OCI-LY1 (cell line): Measurements from ENCODE around the gene ZMIZ2.

ENCODE experiments used
- H2AFZ ChIP-seq: fragments of 200-600 bp; sonication (generic), shearing (Covaris generic); 2 replicates; pipeline ENCODE4 v1.6.0; 2014; ENCODE audit warnings: antibody characterized with exemption, mild to moderate bottlenecking, low read length
- H3F3A ChIP-seq: fragments of 200-600 bp; sonication (generic), shearing (Covaris generic); 2 replicates; pipeline ENCODE4 v1.6.0; 2014; ENCODE audit warnings: mild to moderate bottlenecking, antibody characterized with exemption, low read length, moderate library complexity; ENCODE audit not compliant: insufficient read depth
- H3K27ac ChIP-seq: fragments of 200-600 bp; sonication (generic); 2 replicates; pipeline ENCODE4 v1.5.1; 2014; ENCODE audit warnings: low read length, mixed run types, mild to moderate bottlenecking, low read depth; ENCODE audit not compliant: poor library complexity, severe bottlenecking
- H3K27me3 ChIP-seq: fragments of 200-600 bp; sonication (generic); 2 replicates; pipeline ENCODE4 v1.6.0; 2014; ENCODE audit warnings: antibody characterized with exemption, mild to moderate bottlenecking, low read length, moderate library complexity; ENCODE audit not compliant: insufficient read depth
- H3K36me3 ChIP-seq: fragments of 200-600 bp; sonication (generic); 2 replicates; pipeline ENCODE4 v1.6.1; 2014; ENCODE audit warnings: mild to moderate bottlenecking, antibody characterized with exemption, low read length, moderate library complexity, mixed read lengths; ENCODE audit not compliant: insufficient read depth
- H3K4me1 ChIP-seq: fragments of 200-600 bp; sonication (generic); 2 replicates; pipeline ENCODE4 v1.5.1; 2014; ENCODE audit warnings: mild to moderate bottlenecking, low read length, moderate library complexity; ENCODE audit not compliant: insufficient read depth, severe bottlenecking
- H3K4me2 ChIP-seq: fragments of 200-600 bp; sonication (generic), shearing (Covaris generic); 2 replicates; pipeline ENCODE4 v1.6.1; 2014; ENCODE audit warnings: low read length
- H3K4me3 ChIP-seq: fragments of 200-600 bp; sonication (generic); 2 replicates; pipeline ENCODE4 v1.5.1; 2014; ENCODE audit warnings: low read length, low read depth, mild to moderate bottlenecking, mixed read lengths; ENCODE audit not compliant: poor library complexity, severe bottlenecking
- H3K79me2 ChIP-seq: fragments of 200-600 bp; shearing (Covaris generic); 2 replicates; pipeline ENCODE4 v1.6.1; 2016; ENCODE audit warnings: mixed run types, low read length, mixed read lengths; ENCODE audit not compliant: insufficient read depth
- H3K9ac ChIP-seq: fragments of 200-600 bp; sonication (generic), shearing (Covaris generic); 2 replicates; pipeline ENCODE4 v1.6.1; 2014; ENCODE audit warnings: mild to moderate bottlenecking, low read length, mixed read lengths
- H3K9me2 ChIP-seq: fragments of 200-600 bp; sonication (generic), shearing (Covaris generic); 2 replicates; pipeline ENCODE4 v1.6.1; 2014; ENCODE audit warnings: low read depth, mild to moderate bottlenecking, low read length, mixed read lengths
- H3K9me3 ChIP-seq: fragments of 200-600 bp; shearing (Covaris generic); 2 replicates; pipeline ENCODE4 v1.6.1; 2014; ENCODE audit warnings: low read length, mixed read lengths
- H4K20me1 ChIP-seq: fragments of 200-600 bp; sonication (generic), shearing (Covaris generic); 2 replicates; pipeline ENCODE4 v1.6.0; 2016; ENCODE audit warnings: mild to moderate bottlenecking, low read length; ENCODE audit not compliant: insufficient read depth
- CTCF ChIP-seq: fragments of 200-600 bp; sonication (generic), shearing (Covaris generic); IDR thresholded peaks from 2 replicates; pipeline ENCODE4 v1.5.1; 2017; ENCODE audit warnings: mild to moderate bottlenecking, antibody characterized with exemption, low read length, moderate library complexity, mixed read lengths
- EZH2 ChIP-seq: fragments of 200-600 bp; sonication (generic), shearing (Covaris generic); IDR thresholded peaks from 2 replicates; pipeline ENCODE4 v1.8.0; 2017; ENCODE audit warnings: borderline replicate concordance, mixed run types, mild to moderate bottlenecking, antibody characterized with exemption, low read length, moderate library complexity, mixed read lengths

ZMIZ2 gene

DNA sequence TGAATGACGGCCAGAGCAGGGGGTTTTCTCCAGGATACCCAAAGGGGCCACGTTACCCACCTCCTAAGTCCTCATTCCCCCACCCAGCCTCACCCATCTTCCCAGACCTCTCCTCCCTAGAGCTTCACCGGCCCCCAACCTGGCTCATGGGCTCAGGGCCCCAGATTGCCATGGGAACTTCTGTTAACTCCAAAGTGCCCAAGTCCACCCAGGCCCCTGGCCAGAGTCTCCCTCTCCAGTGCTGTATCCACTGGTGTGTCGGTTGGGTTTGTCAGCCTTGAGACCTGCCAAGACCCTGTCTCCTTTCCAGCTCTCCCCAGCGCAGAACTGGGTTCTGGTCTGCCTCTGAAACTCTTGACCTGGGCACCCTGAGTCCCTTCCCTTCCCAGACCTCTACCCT is 37.1 kb upstream of the ZMIZ2 start:
- no peak overlapping the region for H3K4me2 ChIP-seq
- no peaks in the 10 kb centered on the region for H3K4me1 ChIP-seq
- TF ChIP-seq EZH2 = no peak
- TF ChIP-seq CTCF = no peak
- no peaks in the 10 kb centered on the region for H3K79me2 ChIP-seq
- H3F3A ChIP-seq = no peaks in the 10 kb centered on the region
- H3K4me3 ChIP-seq = no peak overlapping the region
- no peak overlapping the region for H3K9ac ChIP-seq
- H2AFZ ChIP-seq = no peak overlapping the region
- H3K9me2 ChIP-seq = no peaks in the 10 kb centered on the region
- no peaks in the 10 kb centered on the region for H3K27me3 ChIP-seq
- no peaks in the 10 kb centered on the region for H3K9me3 ChIP-seq
- no peaks in the 10 kb centered on the region for H4K20me1 ChIP-seq
- peaks cover 35% of the 10 kb centered on the region for H3K36me3 ChIP-seq
- no peak overlapping the region for H3K27ac ChIP-seq

- TF ChIP-seq EZH2 (no peak), CTCF (no peak)
- no peak overlapping the region for H3K4me2 ChIP-seq
These were observed 36.6 kb upstream of the ZMIZ2 start for GRCh38 chr7:44712012-44712411.

DNA sequence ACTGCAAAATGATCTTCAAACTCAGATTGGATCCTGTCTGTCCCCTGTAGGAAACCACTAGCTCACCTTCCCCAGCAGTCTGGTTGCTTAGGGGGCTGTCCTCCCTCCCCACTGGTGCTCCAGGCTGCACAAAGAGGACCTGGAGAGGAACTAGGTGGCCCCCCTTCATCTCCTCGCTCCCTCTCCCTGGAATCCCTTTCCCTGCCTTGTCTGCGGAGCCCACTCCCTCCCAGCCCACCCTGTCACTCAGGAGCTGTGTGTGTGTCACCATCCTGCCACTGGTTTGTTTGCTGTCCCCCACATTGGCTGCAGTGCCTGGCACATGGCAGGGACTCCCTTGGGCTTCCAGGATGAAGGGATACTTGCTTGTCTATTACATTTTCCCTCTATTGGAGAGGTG is 35.5 kb upstream of the ZMIZ2 start:
- Histone ChIP-seq H3K27ac (no peak overlapping the region), H3K4me2 (no peak overlapping the region)

More at GRCh38 chr7:44712012-44712411, 36.6 kb upstream of the ZMIZ2 start:
- Histone ChIP-seq H3K9me3 (no peaks in the 10 kb centered on the region), H3K4me1 (no peaks in the 10 kb centered on the region), H3F3A (no peaks in the 10 kb centered on the region), H3K9me2 (no peaks in the 10 kb centered on the region), H3K27ac (no peak overlapping the region), H3K36me3 (peaks cover 30% of the 10 kb centered on the region), H3K27me3 (no peaks in the 10 kb centered on the region), H4K20me1 (no peaks in the 10 kb centered on the region), H3K9ac (no peak overlapping the region), H3K79me2 (no peaks in the 10 kb centered on the region), H3K4me3 (no peak overlapping the region), H2AFZ (no peak overlapping the region)

More for the DNA sequence above, 35.5 kb upstream of the ZMIZ2 start:
- no peaks in the 10 kb centered on the region for H3K4me1 ChIP-seq
- H3K9me2 ChIP-seq = no peaks in the 10 kb centered on the region
- H3K79me2 ChIP-seq = no peaks in the 10 kb centered on the region
- TF ChIP-seq EZH2 (no peak), CTCF (no peak)
- no peaks in the 10 kb centered on the region for H3F3A ChIP-seq
- no peak overlapping the region for H3K4me3 ChIP-seq
- no peaks in the 10 kb centered on the region for H3K27me3 ChIP-seq
- no peaks in the 10 kb centered on the region for H3K9me3 ChIP-seq
- no peak overlapping the region for H3K9ac ChIP-seq
- no peak overlapping the region for H2AFZ ChIP-seq
- no peaks in the 10 kb centered on the region for H4K20me1 ChIP-seq
- H3K36me3 ChIP-seq = peaks cover 19% of the 10 kb centered on the region
